HepG2 (cell line): ENCODE data around the gene MBLAC1. TPM values are rescaled to one million over a fixed set of nuclear protein-coding genes. Genes with fewer than 3 reads are reported as not detected.

ENCODE experiments used
- ARNTL ChIP-seq: sonication (generic); formaldehyde crosslinking; IDR thresholded peaks from 2 replicates; pipeline ENCODE4 v1.4.0; 2020; ENCODE audit warnings: mild to moderate bottlenecking, missing genetic modification reagents
- ATF4 ChIP-seq, 2 experiments: fragments of 450-650 bp in 1 of 2; sonication (generic) in 1 of 2; formaldehyde crosslinking; IDR thresholded peaks; 2 replicates each; pipeline versions ENCODE4 v1.5.0 to v1.8.0; 2020 to 2022; ENCODE audit warnings: mild to moderate bottlenecking in 1 of 2, missing genetic modification reagents in 1 of 2
- FOXA1 ChIP-seq, 2 experiments: fragments of 450-650 bp in 1 of 2; sonication (generic) in 1 of 2; formaldehyde crosslinking in 1 of 2; IDR thresholded peaks; 2 replicates each; pipeline versions ENCODE4 v1.4.0 to v1.6.1; 2016 to 2020; ENCODE audit warnings: missing genetic modification reagents in 1 of 2
- FOXO1 ChIP-seq: sonication (generic); formaldehyde crosslinking; IDR thresholded peaks from 2 replicates; pipeline ENCODE4 v1.4.0; 2020; ENCODE audit warnings: missing genetic modification reagents
- GFI1 ChIP-seq: sonication (generic); formaldehyde crosslinking; IDR thresholded peaks from 2 replicates; pipeline ENCODE4 v1.5.0; 2020; ENCODE audit warnings: missing genetic modification reagents, mild to moderate bottlenecking, borderline replicate concordance
- KDM2A ChIP-seq: sonication (generic); formaldehyde crosslinking; IDR thresholded peaks from 2 replicates; pipeline ENCODE4 v1.4.0; 2020; ENCODE audit warnings: low read depth, missing genetic modification reagents, borderline replicate concordance
- TBX3 ChIP-seq: fragments of 450-650 bp; IDR thresholded peaks from 2 replicates; pipeline ENCODE4 v1.6.1; 2017; ENCODE audit warnings: antibody characterized with exemption, mild to moderate bottlenecking, inconsistent platforms, borderline replicate concordance
- TEF ChIP-seq: sonication (generic); formaldehyde crosslinking; IDR thresholded peaks from 2 replicates; pipeline ENCODE4 v1.5.0; 2020; ENCODE audit warnings: missing genetic modification reagents
- ZNF18 ChIP-seq: sonication (generic); formaldehyde crosslinking; IDR thresholded peaks from 2 replicates; pipeline ENCODE4 v1.8.0; 2022; ENCODE audit warnings: mild to moderate bottlenecking, missing genetic modification reagents; ENCODE audit not compliant: insufficient replicate concordance
- ZNF383 ChIP-seq: sonication (generic); formaldehyde crosslinking; IDR thresholded peaks from 2 replicates; pipeline ENCODE4 v1.4.0; 2020; ENCODE audit warnings: missing genetic modification reagents, mild to moderate bottlenecking, borderline replicate concordance
- ZNF496 ChIP-seq: sonication (generic); formaldehyde crosslinking; IDR thresholded peaks from 2 replicates; pipeline ENCODE4 v1.8.1; 2023; ENCODE audit warnings: mild to moderate bottlenecking, moderate library complexity, missing genetic modification reagents; ENCODE audit not compliant: insufficient replicate concordance
- polyA plus RNA-seq, 8 experiments: library from polyadenylated mRNA; depleted of rRNA in 3 of 8; stranded (reverse) in 7 of 8; unstranded in 1 of 8; fragments of >200 nt; fragmentation: Illumina TruSeq in 4 of 8; extraction: Trizol in 4 of 8; gene quantifications; 2 replicates each; pipeline versions ENCODE4 v1.2.1 to v1.2.3, GENCODE V29; 2011 to 2016; ENCODE audit warnings: low read depth in 4 of 8, missing spikeins in 1 of 8, mixed read lengths in 1 of 8; ENCODE audit not compliant: insufficient read depth in 1 of 8
- total RNA-seq, 5 experiments: library from RNA; depleted of rRNA; stranded (reverse); fragments of >200 nt; fragmentation: Illumina TruSeq; extraction: Trizol; gene quantifications; 2 replicates each; pipeline ENCODE4 v1.2.3, GENCODE V29; 2016; ENCODE audit warnings: low read depth in 1 of 5
- TF ChIP-seq, protein P1 (sequence below): sonication (generic); formaldehyde crosslinking; IDR thresholded peaks from 2 replicates; pipeline ENCODE4 v1.5.1; 2020; ENCODE audit warnings: mild to moderate bottlenecking, missing genetic modification reagents, moderate library complexity
- TF ChIP-seq, protein P2 (sequence below): sonication (generic); formaldehyde crosslinking; IDR thresholded peaks from 2 replicates; pipeline ENCODE4 v1.8.0; 2022; ENCODE audit warnings: mild to moderate bottlenecking, missing genetic modification reagents
- TF ChIP-seq, protein P3 (sequence below): sonication (generic); formaldehyde crosslinking; IDR thresholded peaks from 2 replicates; pipeline ENCODE4 v1.4.0; 2020; ENCODE audit warnings: missing genetic modification reagents, mild to moderate bottlenecking, borderline replicate concordance

MBLAC1 gene
- total and polyA plus RNA-seq, 2 of the 13 experiments (the other 11 are each of a cell fraction or from before 2014, with no cell fraction given) = 0.79 to 2.1 TPM

DNA sequence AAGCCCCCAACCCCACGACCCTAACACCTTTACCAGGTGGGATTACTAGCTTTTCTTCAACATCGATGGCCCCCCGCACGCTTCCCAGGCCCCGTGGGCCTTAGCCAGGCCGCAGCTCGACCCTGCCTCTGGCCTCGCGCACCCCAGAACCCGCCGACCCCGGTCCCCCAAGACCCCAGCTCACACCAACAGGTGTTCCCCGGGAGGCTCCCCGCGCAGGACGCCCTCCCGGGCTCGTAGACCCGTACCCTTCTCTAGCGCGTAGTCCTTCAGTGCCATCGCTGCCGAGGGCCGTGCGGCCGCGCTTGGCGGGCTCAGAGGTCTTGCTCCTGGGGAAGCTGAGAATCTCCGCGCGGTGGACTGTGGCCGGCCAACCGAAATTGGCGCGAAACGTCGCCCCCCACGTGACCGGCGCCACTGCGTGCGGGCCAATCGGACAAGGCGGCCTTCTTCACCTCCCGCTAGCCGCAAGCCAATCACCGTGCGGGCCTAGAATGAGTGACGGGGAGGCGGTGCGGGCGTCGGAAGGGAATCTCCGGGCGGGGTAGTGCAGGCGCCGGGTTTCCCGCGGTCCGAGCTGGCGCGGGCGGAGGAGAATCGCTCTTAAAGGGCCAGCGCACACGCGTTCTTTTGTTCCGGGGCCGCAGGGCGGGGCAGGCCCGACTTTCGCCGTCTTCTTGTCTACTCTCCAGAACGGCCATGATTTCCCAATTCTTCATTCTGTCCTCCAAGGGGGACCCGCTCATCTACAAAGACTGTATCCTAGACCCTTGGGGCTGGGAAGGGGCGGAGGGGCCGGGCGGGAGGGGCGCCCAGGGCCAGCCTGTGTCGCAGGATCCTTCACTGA is 25.5 kb upstream of the MBLAC1 start, which contains the start of the genes AP4M1 and MCM7 (continued):
- TF ChIP-seq TEF (CRISPR knock-in tag) = no peak
- TF ChIP-seq, protein P1, sequence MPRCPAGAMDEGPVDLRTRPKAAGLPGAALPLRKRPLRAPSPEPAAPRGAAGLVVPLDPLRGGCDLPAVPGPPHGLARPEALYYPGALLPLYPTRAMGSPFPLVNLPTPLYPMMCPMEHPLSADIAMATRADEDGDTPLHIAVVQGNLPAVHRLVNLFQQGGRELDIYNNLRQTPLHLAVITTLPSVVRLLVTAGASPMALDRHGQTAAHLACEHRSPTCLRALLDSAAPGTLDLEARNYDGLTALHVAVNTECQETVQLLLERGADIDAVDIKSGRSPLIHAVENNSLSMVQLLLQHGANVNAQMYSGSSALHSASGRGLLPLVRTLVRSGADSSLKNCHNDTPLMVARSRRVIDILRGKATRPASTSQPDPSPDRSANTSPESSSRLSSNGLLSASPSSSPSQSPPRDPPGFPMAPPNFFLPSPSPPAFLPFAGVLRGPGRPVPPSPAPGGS (CRISPR knock-in tag) = peak; percentile 60
- no peak for TF ChIP-seq ZNF383
- no peak for TF ChIP-seq ZNF496
- peak; percentile 80 for TF ChIP-seq TBX3
- TF ChIP-seq ARNTL (CRISPR knock-in tag) = 0 out of 2 replicates have a peak, but pooled peaks have one; percentile 18
- TF ChIP-seq, protein P2, sequence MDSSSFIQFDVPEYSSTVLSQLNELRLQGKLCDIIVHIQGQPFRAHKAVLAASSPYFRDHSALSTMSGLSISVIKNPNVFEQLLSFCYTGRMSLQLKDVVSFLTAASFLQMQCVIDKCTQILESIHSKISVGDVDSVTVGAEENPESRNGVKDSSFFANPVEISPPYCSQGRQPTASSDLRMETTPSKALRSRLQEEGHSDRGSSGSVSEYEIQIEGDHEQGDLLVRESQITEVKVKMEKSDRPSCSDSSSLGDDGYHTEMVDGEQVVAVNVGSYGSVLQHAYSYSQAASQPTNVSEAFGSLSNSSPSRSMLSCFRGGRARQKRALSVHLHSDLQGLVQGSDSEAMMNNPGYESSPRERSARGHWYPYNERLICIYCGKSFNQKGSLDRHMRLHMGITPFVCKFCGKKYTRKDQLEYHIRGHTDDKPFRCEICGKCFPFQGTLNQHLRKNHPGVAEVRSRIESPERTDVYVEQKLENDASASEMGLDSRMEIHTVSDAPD (CRISPR knock-in tag) = peak; percentile 71; the same call in 1 of the 2 replicates
- no peak for TF ChIP-seq ZNF18 (CRISPR knock-in tag)
- peak; percentile 47 for TF ChIP-seq KDM2A (CRISPR knock-in tag)
- TF ChIP-seq GFI1 (CRISPR knock-in tag) = no peak
- TF ChIP-seq FOXO1 (CRISPR knock-in tag) = no peak
- TF ChIP-seq, protein P3, sequence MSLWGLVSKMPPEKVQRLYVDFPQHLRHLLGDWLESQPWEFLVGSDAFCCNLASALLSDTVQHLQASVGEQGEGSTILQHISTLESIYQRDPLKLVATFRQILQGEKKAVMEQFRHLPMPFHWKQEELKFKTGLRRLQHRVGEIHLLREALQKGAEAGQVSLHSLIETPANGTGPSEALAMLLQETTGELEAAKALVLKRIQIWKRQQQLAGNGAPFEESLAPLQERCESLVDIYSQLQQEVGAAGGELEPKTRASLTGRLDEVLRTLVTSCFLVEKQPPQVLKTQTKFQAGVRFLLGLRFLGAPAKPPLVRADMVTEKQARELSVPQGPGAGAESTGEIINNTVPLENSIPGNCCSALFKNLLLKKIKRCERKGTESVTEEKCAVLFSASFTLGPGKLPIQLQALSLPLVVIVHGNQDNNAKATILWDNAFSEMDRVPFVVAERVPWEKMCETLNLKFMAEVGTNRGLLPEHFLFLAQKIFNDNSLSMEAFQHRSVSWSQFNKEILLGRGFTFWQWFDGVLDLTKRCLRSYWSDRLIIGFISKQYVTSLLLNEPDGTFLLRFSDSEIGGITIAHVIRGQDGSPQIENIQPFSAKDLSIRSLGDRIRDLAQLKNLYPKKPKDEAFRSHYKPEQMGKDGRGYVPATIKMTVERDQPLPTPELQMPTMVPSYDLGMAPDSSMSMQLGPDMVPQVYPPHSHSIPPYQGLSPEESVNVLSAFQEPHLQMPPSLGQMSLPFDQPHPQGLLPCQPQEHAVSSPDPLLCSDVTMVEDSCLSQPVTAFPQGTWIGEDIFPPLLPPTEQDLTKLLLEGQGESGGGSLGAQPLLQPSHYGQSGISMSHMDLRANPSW (CRISPR knock-in tag) = no peak
- no peak for TF ChIP-seq ATF4 (CRISPR knock-in tag; IDR thresholded peaks at IDR 0.05)
- TF ChIP-seq FOXA1 (IDR thresholded peaks at IDR 0.05) = no peak
- no peak for TF ChIP-seq FOXA1 (CRISPR knock-in tag; IDR thresholded peaks at IDR 0.05)
